Neural progenitor cell (in vitro differentiated cells): ENCODE measurements around the gene KCNK3. TPM values are rescaled to one million over a fixed set of nuclear protein-coding genes. Genes with fewer than 3 reads are reported as not detected.

Experiments used
- DNase-seq: peaks from one replicate; pipeline ENCODE4 v3.0.0-alpha.2; 2016; ENCODE audit warnings: low spot score
- H2AFZ ChIP-seq: fragments of 200-600 bp; sonication (generic); replicated peaks from 2 replicates; pipeline ENCODE4 v1.6.1; 2016; ENCODE audit warnings: antibody characterized with exemption
- H3F3A ChIP-seq: fragments of 200-600 bp; sonication (generic); 2 replicates; pipeline ENCODE4 v1.6.1; 2016; ENCODE audit warnings: antibody characterized with exemption, low read depth
- H3K27ac ChIP-seq: fragments of 200-600 bp; sonication (generic); 2 replicates; pipeline ENCODE4 v1.5.1; 2016; ENCODE audit warnings: mild to moderate bottlenecking
- H3K27me3 ChIP-seq: fragments of 200-600 bp; sonication (generic); 2 replicates; pipeline ENCODE4 v1.6.1; 2016; ENCODE audit warnings: mild to moderate bottlenecking, moderate library complexity
- H3K36me3 ChIP-seq: fragments of 200-600 bp; sonication (generic); 2 replicates; pipeline ENCODE4 v1.5.1; 2016
- H3K4me1 ChIP-seq: fragments of 200-600 bp; sonication (generic); 2 replicates; pipeline ENCODE4 v1.6.1; 2016; ENCODE audit warnings: mixed run types
- H3K4me2 ChIP-seq: fragments of 200-600 bp; sonication (generic); 2 replicates; pipeline ENCODE4 v1.6.1; 2016
- H3K4me3 ChIP-seq: fragments of 200-600 bp; sonication (generic); 2 replicates; pipeline ENCODE4 v1.5.1; 2016
- H3K79me2 ChIP-seq: fragments of 200-600 bp; sonication (generic); 2 replicates; pipeline ENCODE4 v1.6.1; 2016; ENCODE audit warnings: low read depth
- H3K9ac ChIP-seq: fragments of 200-600 bp; sonication (generic); 2 replicates; pipeline ENCODE4 v1.6.1; 2016
- H3K9me3 ChIP-seq: fragments of 200-600 bp; sonication (generic); 2 replicates; pipeline ENCODE4 v1.5.1; 2016; ENCODE audit warnings: low read depth
- H4K20me1 ChIP-seq: fragments of 200-600 bp; sonication (generic); 2 replicates; pipeline ENCODE4 v1.6.1; 2016; ENCODE audit warnings: low read depth
- H3K27ac Mint-ChIP-seq: 3 replicates; pipeline ENCODE4 v1.8.0; 2021; ENCODE audit warnings: mixed read lengths
- H3K27me3 Mint-ChIP-seq: 2 replicates; pipeline ENCODE4 v1.8.0; 2022; ENCODE audit warnings: low read depth, mild to moderate bottlenecking, inconsistent platforms, moderate library complexity, mixed read lengths; ENCODE audit not compliant: insufficient read depth
- H3K36me3 Mint-ChIP-seq: 3 replicates; pipeline ENCODE4 v1.8.0; 2021; ENCODE audit warnings: mixed read lengths
- H3K4me1 Mint-ChIP-seq: 3 replicates; pipeline ENCODE4 v1.8.0; 2021; ENCODE audit warnings: mixed read lengths
- H3K4me3 Mint-ChIP-seq: 3 replicates; pipeline ENCODE4 v1.8.0; 2021; ENCODE audit warnings: mild to moderate bottlenecking, moderate library complexity, mixed read lengths
- H3K9me3 Mint-ChIP-seq: 3 replicates; pipeline ENCODE4 v1.8.0; 2020; ENCODE audit warnings: mixed read lengths
- EZH2 ChIP-seq: fragments of 200-600 bp; sonication (generic); IDR thresholded peaks from 2 replicates; pipeline ENCODE4 v1.6.1; 2017; ENCODE audit warnings: antibody characterized with exemption, mild to moderate bottlenecking, moderate library complexity
- EZH2phosphoT487 ChIP-seq: fragments of 200-600 bp; sonication (generic); IDR thresholded peaks from 2 replicates; pipeline ENCODE4 v1.6.1; 2017; ENCODE audit warnings: antibody characterized with exemption
- total RNA-seq: library from RNA; depleted of rRNA; stranded (reverse); fragments of >200 nt; gene quantifications from 2 replicates; pipeline ENCODE4 v1.2.3, GENCODE V29; 2015; ENCODE audit warnings: low replicate concordance
- TF ChIP-seq, protein P1 (sequence below): fragments of 200-600 bp; sonication (generic); IDR thresholded peaks from 2 replicates; pipeline ENCODE4 v1.5.1; 2017; ENCODE audit warnings: antibody characterized with exemption, mild to moderate bottlenecking

The KCNK3 gene
- total RNA-seq, 1 donor from 2014 or later: not detected

DNA sequence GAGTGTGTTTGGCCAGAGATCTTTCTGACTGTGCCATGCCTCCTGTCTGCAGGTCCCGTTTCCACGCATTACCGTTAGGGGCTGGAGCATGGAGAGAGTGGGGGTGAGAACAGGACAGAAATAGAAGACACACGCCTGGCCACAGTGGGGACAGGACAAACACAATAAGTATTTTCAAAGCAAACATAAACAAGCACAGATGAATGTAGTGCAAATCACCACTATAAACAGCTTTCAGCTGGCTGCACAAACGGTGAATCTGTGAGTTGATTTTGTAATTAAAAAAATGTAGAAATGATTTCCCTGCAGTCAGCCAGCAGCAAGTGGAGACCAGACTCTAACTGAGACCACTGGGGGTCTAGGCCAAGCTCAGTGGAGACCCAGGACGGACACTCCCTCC is 6.8 kb downstream of the KCNK3 start:
- H3K4me1 ChIP-seq: no peaks in the 10 kb centered on the region
- no peaks in the 10 kb centered on the region for H3K36me3 Mint-ChIP-seq
- H3K79me2 ChIP-seq: no peaks in the 10 kb centered on the region
- H3F3A ChIP-seq: peaks cover under 1% of the 10 kb centered on the region
- no peak overlapping the region for H3K4me3 ChIP-seq
- H3K36me3 ChIP-seq: no peaks in the 10 kb centered on the region
- peaks cover 8% of the 10 kb centered on the region for H4K20me1 ChIP-seq
- H3K4me3 Mint-ChIP-seq: no peak overlapping the region
- no peaks in the 10 kb centered on the region for H3K9me3 ChIP-seq
- H2AFZ ChIP-seq: no peak overlapping the region
- H3K27me3 Mint-ChIP-seq: peaks cover 28% of the 10 kb centered on the region
- no peaks in the 10 kb centered on the region for H3K4me1 Mint-ChIP-seq
- no peak for DNase-seq
- TF ChIP-seq, protein P1, sequence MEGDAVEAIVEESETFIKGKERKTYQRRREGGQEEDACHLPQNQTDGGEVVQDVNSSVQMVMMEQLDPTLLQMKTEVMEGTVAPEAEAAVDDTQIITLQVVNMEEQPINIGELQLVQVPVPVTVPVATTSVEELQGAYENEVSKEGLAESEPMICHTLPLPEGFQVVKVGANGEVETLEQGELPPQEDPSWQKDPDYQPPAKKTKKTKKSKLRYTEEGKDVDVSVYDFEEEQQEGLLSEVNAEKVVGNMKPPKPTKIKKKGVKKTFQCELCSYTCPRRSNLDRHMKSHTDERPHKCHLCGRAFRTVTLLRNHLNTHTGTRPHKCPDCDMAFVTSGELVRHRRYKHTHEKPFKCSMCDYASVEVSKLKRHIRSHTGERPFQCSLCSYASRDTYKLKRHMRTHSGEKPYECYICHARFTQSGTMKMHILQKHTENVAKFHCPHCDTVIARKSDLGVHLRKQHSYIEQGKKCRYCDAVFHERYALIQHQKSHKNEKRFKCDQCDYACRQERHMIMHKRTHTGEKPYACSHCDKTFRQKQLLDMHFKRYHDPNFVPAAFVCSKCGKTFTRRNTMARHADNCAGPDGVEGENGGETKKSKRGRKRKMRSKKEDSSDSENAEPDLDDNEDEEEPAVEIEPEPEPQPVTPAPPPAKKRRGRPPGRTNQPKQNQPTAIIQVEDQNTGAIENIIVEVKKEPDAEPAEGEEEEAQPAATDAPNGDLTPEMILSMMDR: no peak
- TF ChIP-seq EZH2phosphoT487 (no peak), EZH2 (no peak)
- H3K4me2 ChIP-seq: no peak overlapping the region
- H3K27ac Mint-ChIP-seq: no peak overlapping the region
- H3K9me3 Mint-ChIP-seq: peaks cover 3% of the 10 kb centered on the region
- H3K27ac ChIP-seq: no peak overlapping the region
- H3K27me3 ChIP-seq: peaks cover 75% of the 10 kb centered on the region
- H3K9ac ChIP-seq: no peak overlapping the region

DNA sequence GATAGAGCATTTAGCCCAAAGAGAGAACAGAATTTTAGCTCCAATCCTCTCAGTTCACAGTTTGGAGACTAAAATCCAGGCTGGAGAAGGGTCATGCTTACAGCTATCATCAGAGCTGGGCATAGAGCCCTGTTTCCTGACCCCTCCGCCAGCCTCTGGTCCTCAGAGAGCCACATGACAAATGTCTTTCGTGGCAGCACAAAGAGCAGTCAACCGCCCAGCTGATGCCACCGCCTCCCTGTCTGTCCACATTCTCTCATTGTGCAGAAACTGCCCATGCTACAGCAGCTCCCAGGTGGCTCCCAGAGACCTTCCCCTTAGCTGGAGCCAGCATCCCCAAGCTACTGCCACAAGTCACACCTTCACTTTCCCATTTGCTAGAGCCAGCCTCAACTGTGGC is 7.6 kb downstream of the KCNK3 start:
- no peak overlapping the region for H3K27ac ChIP-seq
- no peak overlapping the region for H2AFZ ChIP-seq
- TF ChIP-seq EZH2phosphoT487 (no peak), EZH2 (no peak)
- TF ChIP-seq, protein P1: no peak
- H3K4me1 ChIP-seq: no peaks in the 10 kb centered on the region
- no peak overlapping the region for H3K4me3 ChIP-seq
- H3K9me3 Mint-ChIP-seq: peaks cover 3% of the 10 kb centered on the region
- no peak overlapping the region for H3K4me2 ChIP-seq
- no peaks in the 10 kb centered on the region for H3F3A ChIP-seq
- H3K27me3 ChIP-seq: peaks cover 67% of the 10 kb centered on the region
- no peaks in the 10 kb centered on the region for H3K4me1 Mint-ChIP-seq
- DNase-seq: no peak
- peaks cover 24% of the 10 kb centered on the region for H3K27me3 Mint-ChIP-seq
- no peak overlapping the region for H3K27ac Mint-ChIP-seq
- peaks cover under 1% of the 10 kb centered on the region for H4K20me1 ChIP-seq
- no peaks in the 10 kb centered on the region for H3K79me2 ChIP-seq
- no peaks in the 10 kb centered on the region for H3K36me3 ChIP-seq
- no peaks in the 10 kb centered on the region for H3K9me3 ChIP-seq
- no peak overlapping the region for H3K4me3 Mint-ChIP-seq
- no peaks in the 10 kb centered on the region for H3K36me3 Mint-ChIP-seq
- H3K9ac ChIP-seq: no peak overlapping the region

- H3K27ac Mint-ChIP-seq: no peak overlapping the region
- H3K4me1 Mint-ChIP-seq: no peaks in the 10 kb centered on the region
- no peak for TF ChIP-seq EZH2phosphoT487
- TF ChIP-seq, protein P1: no peak
- no peak for TF ChIP-seq EZH2
- H3K4me2 ChIP-seq: no peak overlapping the region
- no peaks in the 10 kb centered on the region for H3F3A ChIP-seq
- no peaks in the 10 kb centered on the region for H3K36me3 Mint-ChIP-seq
- DNase-seq: no peak
- peaks cover 3% of the 10 kb centered on the region for H3K9me3 Mint-ChIP-seq
- no peak overlapping the region for H3K4me3 ChIP-seq
- H3K4me3 Mint-ChIP-seq: no peak overlapping the region
- H4K20me1 ChIP-seq: no peaks in the 10 kb centered on the region
- H3K27ac ChIP-seq: no peak overlapping the region
- H3K4me1 ChIP-seq: peaks cover under 1% of the 10 kb centered on the region
- no peaks in the 10 kb centered on the region for H3K36me3 ChIP-seq
- no peak overlapping the region for H2AFZ ChIP-seq
- peaks cover 15% of the 10 kb centered on the region for H3K27me3 Mint-ChIP-seq
- no peak overlapping the region for H3K9ac ChIP-seq
- no peaks in the 10 kb centered on the region for H3K79me2 ChIP-seq
- no peaks in the 10 kb centered on the region for H3K9me3 ChIP-seq
- peaks cover 52% of the 10 kb centered on the region for H3K27me3 ChIP-seq
Measured at GRCh38 chr2:26701596-26701995, 9.1 kb downstream of the KCNK3 start.
